ENCODE results near the gene SPSB4.

The SPSB4 gene

DNA sequence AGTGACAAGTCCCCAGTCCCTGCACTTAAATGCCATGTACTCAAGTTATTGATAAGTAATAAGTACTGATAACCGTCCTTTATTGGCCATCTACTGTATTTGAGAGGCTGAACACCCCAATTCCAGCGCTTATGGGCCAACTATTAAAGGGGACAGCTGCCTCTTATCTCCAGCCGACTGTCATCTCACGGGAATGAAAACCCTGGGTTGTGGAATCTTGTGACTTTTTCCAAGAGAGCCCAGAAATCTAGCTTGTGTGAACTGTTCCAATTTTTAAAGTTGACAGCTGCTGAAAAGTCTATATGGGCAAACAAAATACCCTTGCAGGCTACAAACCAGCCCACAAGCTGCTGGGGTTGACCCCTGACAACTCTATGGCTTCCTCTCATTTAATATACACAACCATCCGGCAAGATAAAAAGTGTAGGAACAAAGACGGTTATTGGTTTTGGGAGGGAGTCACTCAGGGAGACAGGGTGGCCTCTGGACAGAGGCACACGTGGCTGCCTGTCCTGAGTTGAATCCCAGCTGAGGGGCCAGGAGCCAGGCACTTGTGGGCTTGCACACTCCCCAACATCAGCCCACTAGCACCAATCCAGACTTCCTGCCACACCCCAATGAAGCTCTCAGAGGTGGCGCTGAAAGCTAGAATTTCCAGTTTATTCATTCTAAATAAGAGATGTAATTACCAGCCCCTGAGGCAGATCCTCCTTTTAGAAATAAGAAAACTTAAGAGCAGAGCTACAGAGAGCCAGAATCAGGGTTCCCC is 16.2 kb downstream of the SPSB4 start:
- TF ChIP-seq TAF1 (IDR thresholded peaks at IDR 0.05; ENCODE audit: borderline replicate concordance, low read depth, low read length) (no peak), POLR2AphosphoS5 (IDR thresholded peaks at IDR 0.05; ENCODE audit: low read depth, low read length) (no peak), POLR2A (IDR thresholded peaks at IDR 0.05; ENCODE audit: low read depth, low read length) (no peak)
- DNase-seq (ENCODE audit: insufficient read length) (no peak), FAIRE-seq (no peak)

DNA sequence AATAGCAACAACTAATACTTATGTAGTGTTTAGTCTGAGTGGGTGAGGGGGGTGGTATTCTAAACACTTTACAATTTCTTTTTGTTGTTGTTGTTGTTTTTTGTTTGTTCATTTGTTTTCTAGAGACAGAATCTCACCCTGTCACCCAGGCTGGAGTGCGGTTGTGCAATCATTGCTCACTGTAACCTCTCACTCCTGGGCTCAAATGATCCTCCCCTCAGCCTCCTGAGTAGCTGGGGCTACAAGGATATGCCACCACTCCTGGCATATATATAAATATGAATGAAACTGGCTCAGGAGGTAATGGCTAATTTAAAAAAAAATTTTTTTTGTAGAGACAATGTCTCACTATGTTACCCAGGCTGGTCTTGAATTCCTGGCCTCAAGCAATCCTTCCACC is 19.1 kb downstream of the SPSB4 start:
- DNase-seq (ENCODE audit: insufficient read length): no peak
- no peak for FAIRE-seq
- no peak for TF ChIP-seq TAF1 (IDR thresholded peaks at IDR 0.05; ENCODE audit: borderline replicate concordance, low read depth, low read length)
- TF ChIP-seq POLR2A (IDR thresholded peaks at IDR 0.05; ENCODE audit: low read depth, low read length): no peak
- TF ChIP-seq POLR2AphosphoS5 (IDR thresholded peaks at IDR 0.05; ENCODE audit: low read depth, low read length): no peak

DNA sequence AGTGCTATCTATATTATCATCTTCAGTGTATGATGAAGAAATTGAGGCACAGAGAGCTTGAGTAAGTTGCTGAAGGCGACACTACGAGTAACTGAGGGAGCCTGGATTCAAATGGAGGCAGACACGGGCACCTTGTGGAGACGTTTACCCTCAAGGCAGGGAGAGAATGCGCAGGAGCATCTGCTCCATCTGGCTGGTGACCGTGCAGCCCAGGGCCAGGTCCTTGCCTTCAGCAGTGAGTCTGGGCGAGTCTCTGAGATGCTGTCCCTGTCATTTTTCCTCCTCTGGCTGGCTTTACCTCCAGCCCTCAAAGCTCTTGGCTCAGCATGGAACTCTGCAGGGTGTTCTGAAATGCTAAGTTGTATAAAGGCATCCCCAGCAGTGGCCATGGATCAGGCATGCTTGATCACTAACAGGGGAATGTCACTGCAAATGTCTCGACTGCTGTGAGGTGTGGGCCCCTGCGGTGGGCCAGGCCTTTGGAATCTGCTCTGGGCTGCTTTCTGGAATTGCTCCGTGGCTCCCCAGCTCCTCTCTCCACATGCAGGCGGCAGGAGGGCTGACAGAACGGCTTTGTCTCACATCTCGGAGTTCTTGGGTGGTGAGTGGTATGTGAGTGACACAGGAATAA is 19.7 kb downstream of the SPSB4 start:
- TF ChIP-seq POLR2A (IDR thresholded peaks at IDR 0.05; ENCODE audit: low read depth, low read length) (no peak), TAF1 (IDR thresholded peaks at IDR 0.05; ENCODE audit: borderline replicate concordance, low read depth, low read length) (no peak), POLR2AphosphoS5 (IDR thresholded peaks at IDR 0.05; ENCODE audit: low read depth, low read length) (no peak)
- DNase-seq (ENCODE audit: insufficient read length) (no peak), FAIRE-seq (no peak)

DNA sequence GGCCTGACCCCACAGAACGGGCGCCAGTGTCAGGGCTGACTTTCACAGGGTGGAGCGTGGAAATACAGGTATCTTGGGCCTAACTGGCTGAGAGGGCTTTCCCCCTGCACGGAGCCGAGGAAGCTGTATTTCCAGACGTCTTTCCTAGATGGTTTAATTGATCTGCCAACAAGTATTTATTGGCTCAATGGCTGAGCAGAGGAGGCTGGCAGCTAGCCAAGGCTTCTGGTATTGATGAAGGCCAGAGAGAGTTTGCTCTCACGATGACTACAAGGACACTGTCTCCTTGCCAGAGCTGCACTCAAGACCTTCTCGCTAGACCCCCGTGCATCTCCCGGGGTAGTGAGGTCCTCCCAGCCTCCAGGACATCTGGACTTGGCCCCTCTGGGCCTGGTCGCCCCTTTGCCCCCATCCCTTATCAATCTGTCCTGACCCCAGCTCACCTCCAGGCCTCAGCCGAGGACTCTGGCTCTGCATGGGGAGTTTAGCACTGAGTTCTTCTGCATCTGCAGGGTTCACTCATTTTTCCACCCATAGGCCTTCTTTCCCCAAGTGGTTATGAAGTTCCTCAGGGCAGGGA is 20.6 kb downstream of the SPSB4 start:
- no peak for FAIRE-seq
- no peak for DNase-seq (ENCODE audit: insufficient read length)
- TF ChIP-seq POLR2AphosphoS5 (IDR thresholded peaks at IDR 0.05; ENCODE audit: low read depth, low read length) (no peak), TAF1 (IDR thresholded peaks at IDR 0.05; ENCODE audit: borderline replicate concordance, low read depth, low read length) (no peak), POLR2A (IDR thresholded peaks at IDR 0.05; ENCODE audit: low read depth, low read length) (no peak)

DNA sequence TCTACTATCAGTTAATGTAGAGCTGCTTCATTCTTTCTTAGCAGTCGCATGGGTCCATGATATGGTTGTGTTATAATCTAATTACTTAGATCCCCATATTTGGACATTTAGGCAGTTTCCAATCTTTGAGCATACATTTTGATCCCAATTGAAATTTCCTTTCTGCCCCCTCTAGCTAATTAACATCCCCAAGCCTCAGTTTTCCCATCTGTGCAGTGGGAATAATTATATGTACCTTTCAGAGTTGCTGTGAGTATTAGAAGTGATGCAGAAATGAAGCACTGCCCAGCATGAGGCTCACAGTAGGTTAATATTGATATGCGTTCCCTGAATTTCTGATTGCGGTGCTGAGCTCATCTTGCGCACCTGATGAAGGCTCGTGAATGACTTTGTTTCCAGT is 21.8 kb downstream of the SPSB4 start:
- TF ChIP-seq POLR2A (IDR thresholded peaks at IDR 0.05; ENCODE audit: low read depth, low read length) (no peak), POLR2AphosphoS5 (IDR thresholded peaks at IDR 0.05; ENCODE audit: low read depth, low read length) (no peak), TAF1 (IDR thresholded peaks at IDR 0.05; ENCODE audit: borderline replicate concordance, low read depth, low read length) (no peak)
- FAIRE-seq (no peak), DNase-seq (ENCODE audit: insufficient read length) (no peak)

DNA sequence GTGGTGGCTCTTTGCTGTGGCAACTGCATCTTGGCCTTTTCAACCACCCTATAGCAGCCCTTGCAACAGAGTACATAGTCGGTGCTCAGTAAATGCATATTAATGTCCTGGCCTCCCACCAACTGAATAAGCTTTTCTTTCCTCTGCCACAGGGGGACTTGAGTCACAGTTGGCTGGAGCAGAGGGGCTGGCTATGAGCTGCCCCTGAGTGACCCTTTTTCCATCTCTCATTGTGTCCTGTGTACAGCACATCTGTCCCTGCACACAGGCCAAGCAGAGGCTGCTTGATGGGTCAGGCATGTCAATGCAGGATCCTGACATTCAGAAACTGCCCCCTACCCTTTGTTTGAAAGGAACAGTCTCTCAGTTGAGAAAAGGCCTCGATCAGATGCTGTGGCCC is 22.4 kb downstream of the SPSB4 start:
- FAIRE-seq (no peak), DNase-seq (ENCODE audit: insufficient read length) (no peak)
- TF ChIP-seq POLR2A (IDR thresholded peaks at IDR 0.05; ENCODE audit: low read depth, low read length) (no peak), TAF1 (IDR thresholded peaks at IDR 0.05; ENCODE audit: borderline replicate concordance, low read depth, low read length) (no peak), POLR2AphosphoS5 (IDR thresholded peaks at IDR 0.05; ENCODE audit: low read depth, low read length) (no peak)

DNA sequence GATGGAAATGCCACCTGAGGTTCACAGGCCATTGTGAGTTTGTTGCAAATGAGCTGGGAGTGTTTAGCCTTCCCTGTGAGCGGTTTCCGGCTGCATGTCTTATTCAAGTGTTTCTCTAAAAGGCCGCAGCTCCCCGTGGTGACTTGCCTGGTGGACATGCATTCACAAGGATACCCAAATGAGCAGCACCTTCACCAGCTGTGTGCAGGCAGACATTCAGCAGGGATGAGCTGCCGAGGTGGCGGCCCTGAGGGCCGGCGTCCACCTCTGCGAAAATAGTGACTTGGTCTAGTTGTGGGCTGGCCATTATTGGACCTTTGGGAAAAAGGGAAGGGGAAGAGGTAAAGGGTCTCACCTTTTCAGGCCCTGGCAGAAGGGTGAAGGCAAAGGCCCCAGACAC is 23.4 kb downstream of the SPSB4 start:
- DNase-seq (ENCODE audit: insufficient read length) (no peak), FAIRE-seq (no peak)
- TF ChIP-seq POLR2A (IDR thresholded peaks at IDR 0.05; ENCODE audit: low read depth, low read length): no peak
- TF ChIP-seq POLR2AphosphoS5 (IDR thresholded peaks at IDR 0.05; ENCODE audit: low read depth, low read length): no peak
- no peak for TF ChIP-seq TAF1 (IDR thresholded peaks at IDR 0.05; ENCODE audit: borderline replicate concordance, low read depth, low read length)

DNA sequence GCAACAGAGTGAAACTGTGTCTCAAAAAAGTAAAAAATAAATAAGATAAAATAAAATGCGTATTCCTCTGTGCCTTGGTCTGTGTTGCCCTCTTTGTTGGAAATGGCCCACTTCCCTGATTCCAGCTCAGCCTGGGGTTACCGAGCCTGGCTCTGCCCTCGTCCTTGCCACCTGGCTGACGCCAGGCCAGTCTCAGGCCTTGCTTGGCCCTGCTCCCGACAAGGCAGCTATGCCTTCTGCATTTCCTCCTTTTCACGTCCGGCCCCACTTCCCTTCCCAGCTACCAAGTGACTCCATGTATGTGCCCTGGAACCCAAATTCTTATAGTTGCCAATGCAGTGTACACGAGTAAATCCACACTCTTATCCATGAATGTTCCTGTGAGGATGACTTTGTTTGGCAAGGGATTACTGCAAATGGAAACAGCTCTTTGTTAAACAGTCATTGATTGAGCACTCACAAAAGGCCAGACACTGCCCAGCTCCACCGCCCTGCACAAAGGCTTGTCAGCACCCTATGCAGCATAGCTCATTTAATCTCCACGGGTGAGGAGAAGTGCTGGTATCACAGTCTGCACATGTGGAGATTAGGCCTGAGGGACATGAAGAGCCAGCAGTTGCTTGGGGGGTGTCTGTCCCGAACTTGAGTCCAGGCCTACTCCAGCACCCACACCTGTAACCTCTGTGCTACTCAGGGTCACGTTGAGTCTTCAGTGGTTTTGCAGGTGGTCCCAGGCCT is 25.1 kb downstream of the SPSB4 start:
- TF ChIP-seq POLR2AphosphoS5 (IDR thresholded peaks at IDR 0.05; ENCODE audit: low read depth, low read length): no peak
- TF ChIP-seq TAF1 (IDR thresholded peaks at IDR 0.05; ENCODE audit: borderline replicate concordance, low read depth, low read length): no peak
- no peak for TF ChIP-seq POLR2A (IDR thresholded peaks at IDR 0.05; ENCODE audit: low read depth, low read length)
- DNase-seq (ENCODE audit: insufficient read length) (no peak), FAIRE-seq (no peak)

DNA sequence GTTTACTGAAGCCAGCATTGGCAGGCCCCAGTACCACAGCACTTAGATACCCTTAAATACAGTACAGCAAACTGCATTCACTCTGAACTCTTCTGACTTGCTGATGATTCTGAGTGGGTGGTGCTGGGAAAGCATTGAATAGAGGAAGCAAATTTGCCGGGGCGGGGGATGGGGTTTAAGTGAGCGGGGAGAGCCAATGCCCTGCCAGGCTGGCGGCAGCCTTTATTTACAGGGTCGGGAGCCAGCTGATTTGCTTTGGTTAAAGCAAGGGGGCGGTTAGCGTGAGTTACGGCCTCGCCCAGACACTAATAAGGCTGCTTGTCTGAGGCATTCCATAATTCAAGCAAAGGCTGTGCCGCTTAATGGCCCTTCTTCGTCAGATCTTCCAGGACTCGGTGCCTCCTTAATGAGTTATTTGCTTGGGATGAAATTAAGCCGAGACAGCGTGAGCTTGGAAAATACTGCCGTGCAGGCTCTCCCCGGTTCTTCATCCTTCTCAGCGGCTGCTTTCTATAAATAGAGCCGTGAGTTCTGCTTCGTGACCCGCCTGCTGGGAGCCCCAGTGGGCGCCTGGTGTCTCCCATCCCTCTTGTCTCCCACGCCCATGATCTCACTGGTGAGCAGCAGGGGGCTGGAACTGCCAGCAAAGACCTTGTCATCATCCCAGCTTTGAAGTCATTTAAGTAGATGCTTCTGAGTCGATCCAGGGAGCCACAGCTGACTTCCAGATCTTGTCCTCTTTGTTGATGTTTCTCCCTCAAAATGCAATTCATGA is 25.8 kb downstream of the SPSB4 start:
- DNase-seq (ENCODE audit: insufficient read length): no peak
- no peak for TF ChIP-seq TAF1 (IDR thresholded peaks at IDR 0.05; ENCODE audit: borderline replicate concordance, low read depth, low read length)
- no peak for TF ChIP-seq POLR2AphosphoS5 (IDR thresholded peaks at IDR 0.05; ENCODE audit: low read depth, low read length)
- no peak for TF ChIP-seq POLR2A (IDR thresholded peaks at IDR 0.05; ENCODE audit: low read depth, low read length)
- FAIRE-seq: no peak

DNA sequence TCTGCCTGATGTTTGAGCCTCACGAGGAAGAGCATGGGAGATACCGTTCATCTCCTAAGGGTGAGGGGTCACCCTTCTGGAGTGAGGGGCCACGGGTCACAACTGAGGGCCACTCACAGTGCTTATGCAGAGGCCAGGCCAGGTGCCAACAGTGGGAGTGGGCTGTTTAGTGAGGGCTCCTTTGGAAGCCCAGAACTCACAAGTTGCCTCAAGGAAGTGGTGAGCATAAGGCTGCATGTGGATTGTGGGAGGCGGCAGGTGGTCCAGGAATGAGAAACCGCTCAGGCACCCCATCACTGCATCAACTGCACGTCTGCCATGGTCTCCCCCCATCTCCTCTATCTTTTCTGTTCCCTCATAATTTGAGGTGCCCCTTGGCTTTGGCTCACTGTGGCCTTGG is 26.5 kb downstream of the SPSB4 start:
- DNase-seq (ENCODE audit: insufficient read length): no peak
- TF ChIP-seq POLR2AphosphoS5 (IDR thresholded peaks at IDR 0.05; ENCODE audit: low read depth, low read length): no peak
- no peak for TF ChIP-seq POLR2A (IDR thresholded peaks at IDR 0.05; ENCODE audit: low read depth, low read length)
- no peak for TF ChIP-seq TAF1 (IDR thresholded peaks at IDR 0.05; ENCODE audit: borderline replicate concordance, low read depth, low read length)
- FAIRE-seq: no peak

DNA sequence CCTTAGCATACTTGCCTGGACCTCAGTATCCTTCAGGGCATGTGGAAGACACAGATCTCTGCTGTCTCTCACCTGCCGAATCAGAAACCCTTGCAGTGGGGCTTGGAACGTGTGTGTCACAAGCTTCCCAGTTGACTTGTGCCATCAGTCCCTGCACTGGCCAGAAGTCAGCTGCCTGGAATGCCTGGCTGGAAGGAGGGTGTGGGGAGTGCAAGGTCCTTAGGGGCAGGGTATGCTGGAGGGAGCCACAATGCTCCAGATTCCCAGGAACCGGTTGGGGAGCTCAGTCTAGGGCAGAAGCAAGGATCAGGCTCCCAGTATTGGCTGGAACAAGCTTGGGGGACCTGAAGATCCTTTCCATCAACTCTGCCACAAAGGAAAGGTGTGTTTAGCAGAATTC is 27.1 kb downstream of the SPSB4 start:
- FAIRE-seq (no peak), DNase-seq (ENCODE audit: insufficient read length) (no peak)
- TF ChIP-seq TAF1 (IDR thresholded peaks at IDR 0.05; ENCODE audit: borderline replicate concordance, low read depth, low read length) (no peak), POLR2AphosphoS5 (IDR thresholded peaks at IDR 0.05; ENCODE audit: low read depth, low read length) (no peak), POLR2A (IDR thresholded peaks at IDR 0.05; ENCODE audit: low read depth, low read length) (no peak)
